Activated CD8-positive, alpha-beta memory T cell treated with anti-CD3 and anti-CD28 coated beads, Interleukin-2, amount 50 U/mL, for 4 hours (primary cell): ENCODE results near the gene CDC37.
"Not testable (repeated sequence)": the region's sequence is repeated elsewhere in the genome, so short reads cannot be mapped to it uniquely, and the experiment has no call there.

Source experiments
- DNase-seq: peaks from one replicate; pipeline ENCODE4 v3.0.0-alpha.2; 2020

Gene CDC37

GRCh38 chr19:10393137-10393536 is 10.2 kb downstream of the CDC37 start:
- DNase-seq, result no peak

- DNase-seq, result no peak
Measured at GRCh38 chr19:10392120-10392519, 11.2 kb downstream of the CDC37 start.

GRCh38 chr19:10390652-10391286 is 12.6 kb downstream of the CDC37 start:
- DNase-seq, result peak; percentile 67

GRCh38 chr19:10389863-10390262 is 13.5 kb downstream of the CDC37 start:
- no peak for DNase-seq

GRCh38 chr19:10388957-10389356 is 14.4 kb downstream of the CDC37 start:
- peak; percentile 87 for DNase-seq

- no peak for DNase-seq
Measured at GRCh38 chr19:10384580-10384979, 18.8 kb downstream of the CDC37 start.

- DNase-seq, result not testable (repeated sequence)
Measured at GRCh38 chr19:10383223-10383499, 20.2 kb downstream of the CDC37 start.

GRCh38 chr19:10380313-10381102 is 22.8 kb downstream of the CDC37 start, which contains the start of gene TYK2:
TSS of gene TYK2 (minus strand) at chr19:10380572. CDS start at chr19:10378406, 2,166 bp downstream.
- peak; percentile 95 for DNase-seq

GRCh38 chr19:10379880-10380312 is 23.4 kb downstream of the CDC37 start:
- no peak for DNase-seq

- no peak for DNase-seq
Measured at GRCh38 chr19:10378124-10378523, 25.2 kb downstream of the CDC37 start.

- DNase-seq, result not testable (repeated sequence)
Measured at GRCh38 chr19:10377140-10377640, 26.2 kb downstream of the CDC37 start.

GRCh38 chr19:10374931-10375330 is 28.4 kb downstream of the CDC37 start:
- DNase-seq, result no peak

GRCh38 chr19:10372690-10373089 is 30.7 kb downstream of the CDC37 start:
- no peak for DNase-seq

GRCh38 chr19:10368101-10368803 is 35.1 kb downstream of the CDC37 start:
- no peak for DNase-seq

- DNase-seq, result not testable (repeated sequence)
Measured at GRCh38 chr19:10366950-10367512, 36.3 kb downstream of the CDC37 start.

- DNase-seq, result no peak
Measured at GRCh38 chr19:10365518-10365917, 37.8 kb downstream of the CDC37 start.

- DNase-seq, result no peak
Measured at GRCh38 chr19:10364644-10365043, 38.7 kb downstream of the CDC37 start.

GRCh38 chr19:10363789-10364281 is 39.5 kb downstream of the CDC37 start:
- no peak for DNase-seq

- no peak for DNase-seq
Measured at GRCh38 chr19:10362259-10362658, 41.1 kb downstream of the CDC37 start.

GRCh38 chr19:10361569-10362011 is 41.8 kb downstream of the CDC37 start:
- DNase-seq, result no peak

- DNase-seq, result no peak
Measured at GRCh38 chr19:10356431-10356830, 46.9 kb downstream of the CDC37 start.

GRCh38 chr19:10353793-10354391 is 49.5 kb downstream of the CDC37 start:
- no peak for DNase-seq
